HG03469 (cell line): ENCODE data around the gene KRTAP10-9.
"Not testable (repeated sequence)": the region's sequence is repeated elsewhere in the genome, so short reads cannot be mapped to it uniquely, and the experiment has no call there.

Experiments
- ATAC-seq: cut with Tn5 transposase; IDR thresholded peaks from one replicate; pipeline ENCODE4 v1.9.1; 2021; ENCODE audit warnings: mild to moderate bottlenecking, moderate library complexity, moderate number of reproducible peaks; ENCODE audit not compliant: unreplicated experiment

Gene KRTAP10-9

GRCh38 chr21:44638506-44639330, 11.8 kb downstream of the KRTAP10-9 start:
- ATAC-seq, result not testable (repeated sequence)

GRCh38 chr21:44639331-44639655, 12.4 kb downstream of the KRTAP10-9 start:
- ATAC-seq, result no peak

GRCh38 chr21:44640761-44641160, 13.9 kb downstream of the KRTAP10-9 start:
- ATAC-seq, result no peak

- ATAC-seq, result no peak
These were observed 16.9 kb downstream of the KRTAP10-9 start for GRCh38 chr21:44643741-44644310.

GRCh38 chr21:44644878-44645277, 18.0 kb downstream of the KRTAP10-9 start:
- no peak for ATAC-seq

GRCh38 chr21:44646366-44647221, 19.7 kb downstream of the KRTAP10-9 start, which contains the start of gene KRTAP10-11:
Gene KRTAP10-11 (plus strand): TSS chr21:44646414. CDS start chr21:44646459, 45 bp downstream.
- ATAC-seq, result not testable (repeated sequence)

- no peak for ATAC-seq
These were observed 20.3 kb downstream of the KRTAP10-9 start for GRCh38 chr21:44647222-44647552.

- ATAC-seq, result no peak
These were observed 21.8 kb downstream of the KRTAP10-9 start for GRCh38 chr21:44648557-44649311.

GRCh38 chr21:44649521-44650100, 22.7 kb downstream of the KRTAP10-9 start:
- no peak for ATAC-seq

GRCh38 chr21:44650265-44650972, 23.5 kb downstream of the KRTAP10-9 start:
- ATAC-seq, result no peak

GRCh38 chr21:44650973-44651675, 24.2 kb downstream of the KRTAP10-9 start:
- no peak for ATAC-seq

GRCh38 chr21:44653123-44653522, 26.2 kb downstream of the KRTAP10-9 start:
- ATAC-seq, result no peak

- ATAC-seq, result no peak
These were observed 27.0 kb downstream of the KRTAP10-9 start for GRCh38 chr21:44653656-44654575.

GRCh38 chr21:44654576-44655175, 27.8 kb downstream of the KRTAP10-9 start, which contains the start of gene KRTAP12-4:
Gene KRTAP12-4 (minus strand): TSS chr21:44654659. CDS start chr21:44654614, 45 bp downstream.
- no peak for ATAC-seq

GRCh38 chr21:44656868-44657267, 30.0 kb downstream of the KRTAP10-9 start:
- no peak for ATAC-seq

- no peak for ATAC-seq
These were observed 31.0 kb downstream of the KRTAP10-9 start, which contains the start of gene KRTAP12-3 for GRCh38 chr21:44657635-44658540. Gene KRTAP12-3 (plus strand): TSS chr21:44657932. CDS start chr21:44657980, 48 bp downstream.

- ATAC-seq, result no peak
These were observed 31.6 kb downstream of the KRTAP10-9 start for GRCh38 chr21:44658541-44658910.
